SKM-1 treated with dmso at 0.1 percent for 144 hours (cell line): Measurements from ENCODE around the gene SLC66A2.

ENCODE experiments used
- DNase-seq: peaks from one replicate; lab custom pipeline; 2025; ENCODE audit not compliant: unreplicated experiment; lab: John Stamatoyannopoulos, UW

SLC66A2 gene

DNA sequence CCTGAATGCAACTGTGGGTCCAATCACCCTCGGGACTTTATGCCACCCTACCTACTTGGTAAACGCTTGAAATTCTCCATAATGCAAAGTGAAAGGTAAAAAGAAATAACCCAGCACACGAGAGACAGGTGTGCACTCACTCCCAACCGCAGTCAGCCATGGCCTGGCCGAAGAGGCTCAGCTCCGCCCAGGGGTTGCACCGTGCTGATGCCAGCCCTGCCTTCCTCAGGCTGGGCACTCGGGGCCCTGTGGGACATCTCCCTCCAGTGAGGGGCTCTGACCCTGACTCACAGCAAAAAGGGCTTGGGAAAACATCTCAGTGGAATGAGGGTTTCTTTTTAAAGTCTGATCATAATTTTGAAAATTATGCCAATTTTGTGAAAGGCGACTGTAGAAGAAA lies 13.3 kb downstream of the SLC66A2 start:
- no peak for DNase-seq

DNA sequence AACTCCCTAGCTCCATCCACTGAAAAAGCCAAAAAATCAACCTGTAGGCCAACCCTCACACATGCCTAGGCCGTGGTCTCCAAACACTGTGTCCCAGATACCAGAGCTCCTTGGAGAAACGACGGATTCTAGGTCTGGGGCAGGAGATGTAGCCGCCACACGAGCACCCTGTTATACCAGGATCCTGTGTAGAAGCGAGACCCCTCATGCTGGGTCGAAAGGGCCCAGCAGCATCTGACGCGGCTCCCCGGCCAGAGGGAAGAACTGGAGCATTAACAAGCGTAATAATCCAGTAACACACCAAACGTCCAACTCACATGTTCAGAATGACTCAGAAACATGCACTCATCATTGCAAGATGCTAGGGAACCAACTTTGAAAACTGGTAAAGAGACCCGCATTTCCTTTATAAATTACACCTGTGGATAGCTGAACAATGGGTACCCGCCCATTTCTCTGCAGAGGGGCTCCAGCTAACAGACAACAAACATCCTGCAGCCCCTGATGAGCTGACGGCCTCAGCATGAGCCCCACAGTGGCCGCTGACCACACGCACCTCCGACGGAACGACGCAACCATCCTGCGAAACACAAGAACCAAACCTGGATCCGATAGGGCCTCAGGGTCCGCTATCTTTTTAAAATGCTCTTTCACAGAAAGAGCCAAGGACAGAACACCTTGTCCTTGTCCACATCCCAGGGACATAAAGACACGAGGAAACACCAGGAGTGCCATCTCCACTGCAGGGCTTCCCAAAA lies 14.2 kb downstream of the SLC66A2 start:
- no peak for DNase-seq

DNA sequence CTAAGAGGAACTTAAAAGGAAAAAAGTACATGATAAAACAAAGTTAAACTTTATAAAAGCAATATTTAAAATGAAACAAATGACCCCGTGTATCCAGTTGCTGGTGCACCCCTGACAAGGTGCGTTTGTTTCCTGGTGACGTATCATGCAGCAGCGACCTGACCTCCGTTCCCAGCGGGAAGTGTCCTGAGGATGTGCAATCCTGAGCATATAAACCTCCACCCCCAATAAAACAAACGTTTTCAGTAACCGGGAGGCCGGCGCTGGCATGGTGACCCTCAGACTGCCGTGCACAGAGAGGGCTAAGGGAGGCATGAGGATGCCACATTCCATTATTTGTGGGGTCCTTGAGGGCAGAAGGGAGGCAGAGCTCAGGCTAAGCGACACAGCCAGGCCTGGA lies 14.8 kb downstream of the SLC66A2 start:
- no peak for DNase-seq

DNA sequence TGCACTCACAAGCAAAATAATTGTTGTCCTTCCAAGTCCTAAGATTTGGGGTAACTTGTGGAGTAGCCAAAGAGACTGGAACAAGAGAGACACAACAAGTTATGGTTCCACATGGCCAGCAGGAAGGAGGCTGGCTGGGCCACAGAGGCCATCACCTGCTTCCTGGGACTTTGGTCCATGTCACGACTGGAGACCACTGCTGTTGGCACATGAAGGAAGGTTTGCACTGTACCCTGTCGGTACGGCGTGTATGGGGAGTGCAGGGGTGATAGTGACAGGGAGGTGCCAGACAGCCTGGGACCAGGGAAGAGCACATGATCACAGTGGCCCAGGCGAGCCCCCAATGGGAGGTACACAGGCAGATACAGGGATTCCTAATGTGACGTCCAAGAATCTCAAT lies 15.5 kb downstream of the SLC66A2 start:
- DNase-seq: no peak

DNA sequence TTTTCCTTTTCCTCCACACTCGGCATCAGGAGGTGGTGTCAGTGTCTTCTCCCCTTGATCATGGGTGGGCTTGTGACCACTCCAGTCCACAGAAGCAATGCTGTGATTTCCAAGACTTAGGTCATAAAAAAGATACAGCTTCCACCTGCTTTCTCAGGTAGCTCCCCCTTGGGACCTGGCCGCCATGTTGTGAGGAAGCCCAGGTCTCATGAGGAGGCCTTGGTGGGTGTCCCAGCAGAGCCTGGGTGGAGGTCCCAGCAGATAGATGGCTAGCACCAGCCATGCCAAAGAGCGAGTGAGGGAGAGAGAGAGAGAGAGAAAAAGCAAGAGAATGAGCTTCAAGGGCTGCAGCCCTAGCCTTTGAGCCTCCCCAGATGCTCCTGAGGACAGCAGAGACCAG lies 16.0 kb downstream of the SLC66A2 start:
- DNase-seq: no peak

DNA sequence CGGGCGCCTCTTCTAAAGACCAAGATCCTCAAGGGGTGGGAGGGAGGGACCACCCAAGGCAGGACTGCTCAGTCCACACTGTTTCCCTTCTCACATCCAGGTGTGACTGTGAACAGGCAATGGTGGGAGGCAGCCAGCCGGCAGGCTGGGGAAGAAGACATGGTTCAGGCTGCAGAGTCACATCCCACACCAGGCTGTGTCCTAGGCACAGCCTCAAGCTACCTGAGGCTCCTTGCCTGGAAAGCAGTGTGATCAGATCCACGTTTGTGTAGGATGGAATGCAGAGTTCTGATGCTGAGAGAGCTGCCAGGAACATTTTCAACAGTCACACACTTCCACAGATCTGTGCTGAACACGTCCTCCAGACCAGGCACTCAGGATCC lies 16.4 kb downstream of the SLC66A2 start:
- DNase-seq: no peak

DNA sequence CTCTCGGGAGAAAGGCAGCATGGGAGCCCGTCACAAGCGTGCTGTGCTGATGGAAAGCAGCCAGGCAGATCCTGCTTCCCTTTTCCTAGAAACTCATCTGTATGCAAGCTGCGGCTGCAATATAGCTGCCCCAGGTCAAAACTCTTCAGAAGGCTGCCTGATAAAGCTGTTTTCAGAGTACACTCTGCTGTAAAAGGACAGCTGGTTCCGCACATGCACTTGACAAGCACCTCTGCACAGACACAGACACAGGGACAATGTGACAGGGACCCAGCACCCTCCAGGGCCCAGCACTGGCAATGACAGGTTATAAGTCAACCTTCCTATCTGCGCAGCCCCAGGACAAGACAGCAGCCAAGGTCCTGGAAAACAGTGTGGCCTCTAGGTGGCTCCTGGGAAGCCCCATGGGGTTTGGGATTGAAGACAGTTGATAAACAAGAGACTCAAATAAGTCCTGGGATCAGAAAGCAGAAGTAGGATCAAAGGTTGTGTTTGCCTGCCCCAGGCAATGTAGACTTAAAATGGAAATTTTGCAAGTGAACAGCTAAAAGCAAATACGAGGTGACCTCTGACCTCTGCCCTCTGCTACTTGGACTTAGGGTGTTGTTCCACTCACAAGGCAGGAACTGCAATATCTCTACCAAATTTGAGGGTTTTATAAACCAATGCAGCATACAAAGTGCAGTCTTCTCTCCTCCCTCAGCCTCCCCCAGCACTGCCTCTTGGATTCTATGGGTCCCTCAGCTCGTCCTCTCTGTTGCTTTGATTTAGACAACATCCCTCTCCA lies 16.9 kb downstream of the SLC66A2 start:
- no peak for DNase-seq

DNA sequence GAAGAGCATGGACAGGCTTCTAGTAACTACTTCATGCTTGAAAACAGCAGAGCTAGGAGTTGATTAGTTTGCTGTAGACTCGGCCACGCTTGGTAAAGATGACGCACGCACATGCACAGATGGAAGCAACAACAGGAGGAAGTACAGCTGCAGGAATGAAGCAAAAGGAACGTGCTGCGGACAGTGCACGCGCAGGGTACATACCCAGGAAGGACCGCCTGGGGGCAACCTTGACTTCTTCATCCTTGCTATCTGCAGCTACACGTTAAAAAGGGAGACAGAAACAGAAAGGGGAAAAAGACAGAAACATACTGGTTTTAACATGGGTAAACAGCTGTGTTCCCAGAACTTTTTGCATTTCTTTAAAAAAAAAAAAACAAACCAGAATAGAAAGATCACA lies 17.7 kb downstream of the SLC66A2 start:
- DNase-seq: no peak

DNA sequence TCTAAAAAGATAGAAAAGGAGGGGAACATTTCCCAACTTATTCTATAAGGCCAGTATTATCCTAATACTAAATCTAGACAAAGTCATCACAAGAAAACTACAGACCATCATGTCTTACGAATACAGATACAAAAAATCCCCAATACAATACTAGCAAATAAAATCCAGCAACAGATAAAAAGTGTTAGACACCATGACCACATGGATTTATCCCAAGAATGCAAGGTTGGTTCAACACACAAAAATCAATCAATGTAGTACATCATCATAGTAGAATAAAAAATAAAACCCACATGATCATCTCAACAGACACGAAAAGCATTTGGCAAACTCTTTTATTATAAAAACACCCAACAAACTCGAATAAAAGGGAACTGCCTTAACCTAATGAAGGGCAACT lies 18.5 kb downstream of the SLC66A2 start:
- no peak for DNase-seq

DNA sequence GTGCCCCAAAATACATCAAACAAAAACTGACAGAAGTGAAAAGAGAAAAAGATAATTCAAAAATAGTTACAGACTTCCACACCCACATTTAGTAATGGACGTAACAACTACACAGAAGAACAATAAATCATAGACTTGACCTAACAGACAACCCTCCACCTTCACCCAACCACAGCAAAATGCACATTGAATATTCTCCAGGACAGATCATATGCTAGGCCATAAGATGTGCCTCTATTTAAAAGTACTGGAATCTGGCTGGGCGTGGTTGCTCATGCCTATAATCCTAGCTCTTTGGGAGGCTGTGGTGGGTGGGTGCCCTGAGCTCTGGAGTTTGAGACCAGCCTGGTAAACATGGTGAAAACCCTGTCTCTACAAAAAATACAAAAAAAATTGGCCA lies 20.0 kb downstream of the SLC66A2 start:
- DNase-seq: no peak

DNA sequence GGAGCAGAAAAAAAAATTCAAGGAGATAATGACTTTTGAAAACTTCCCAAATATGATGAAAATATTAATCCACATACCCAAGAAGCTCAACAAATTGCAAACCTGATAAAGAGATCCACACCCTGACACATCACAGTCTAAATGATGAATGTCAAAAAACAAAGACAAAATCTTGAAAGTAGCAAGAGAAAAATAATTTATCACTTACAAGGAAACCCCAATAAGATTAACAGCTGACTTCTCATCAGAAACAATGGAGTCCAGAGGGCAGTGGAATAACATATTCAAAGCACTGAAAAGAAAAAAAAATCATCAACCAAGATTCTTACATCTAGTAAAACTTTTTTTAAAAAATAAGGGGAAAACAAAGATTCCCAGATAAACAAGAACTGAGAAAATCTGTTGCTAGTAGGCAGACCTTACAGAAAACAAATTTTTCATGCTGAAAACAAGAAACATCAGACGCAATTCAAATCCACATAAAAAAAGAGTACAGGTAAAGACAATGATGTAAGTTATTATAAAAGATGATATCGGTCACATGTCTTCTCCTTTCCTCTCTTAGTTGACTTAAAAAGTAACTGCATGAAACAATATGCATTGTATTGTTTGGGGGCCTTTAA lies 21.3 kb downstream of the SLC66A2 start:
- DNase-seq: no peak

DNA sequence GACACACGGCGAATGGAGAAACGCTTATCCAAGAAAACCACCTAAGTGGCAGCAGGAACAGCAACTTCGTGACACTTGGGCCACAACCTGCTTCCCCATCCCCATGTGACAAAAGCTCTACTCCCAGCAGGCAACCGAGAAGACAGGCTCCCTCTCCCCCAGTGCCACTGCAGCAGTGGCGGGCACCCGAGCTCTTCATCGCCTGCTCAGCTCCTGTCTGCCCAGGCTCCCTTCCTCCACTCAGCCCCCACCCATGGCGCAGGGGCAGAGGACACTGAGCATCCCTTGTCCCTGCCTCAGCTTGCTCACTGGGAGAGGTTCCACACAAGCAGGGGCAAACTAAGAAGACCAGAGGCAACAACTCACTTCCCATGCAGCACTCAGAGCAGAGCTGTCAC lies 22.9 kb downstream of the SLC66A2 start:
- no peak for DNase-seq

DNA sequence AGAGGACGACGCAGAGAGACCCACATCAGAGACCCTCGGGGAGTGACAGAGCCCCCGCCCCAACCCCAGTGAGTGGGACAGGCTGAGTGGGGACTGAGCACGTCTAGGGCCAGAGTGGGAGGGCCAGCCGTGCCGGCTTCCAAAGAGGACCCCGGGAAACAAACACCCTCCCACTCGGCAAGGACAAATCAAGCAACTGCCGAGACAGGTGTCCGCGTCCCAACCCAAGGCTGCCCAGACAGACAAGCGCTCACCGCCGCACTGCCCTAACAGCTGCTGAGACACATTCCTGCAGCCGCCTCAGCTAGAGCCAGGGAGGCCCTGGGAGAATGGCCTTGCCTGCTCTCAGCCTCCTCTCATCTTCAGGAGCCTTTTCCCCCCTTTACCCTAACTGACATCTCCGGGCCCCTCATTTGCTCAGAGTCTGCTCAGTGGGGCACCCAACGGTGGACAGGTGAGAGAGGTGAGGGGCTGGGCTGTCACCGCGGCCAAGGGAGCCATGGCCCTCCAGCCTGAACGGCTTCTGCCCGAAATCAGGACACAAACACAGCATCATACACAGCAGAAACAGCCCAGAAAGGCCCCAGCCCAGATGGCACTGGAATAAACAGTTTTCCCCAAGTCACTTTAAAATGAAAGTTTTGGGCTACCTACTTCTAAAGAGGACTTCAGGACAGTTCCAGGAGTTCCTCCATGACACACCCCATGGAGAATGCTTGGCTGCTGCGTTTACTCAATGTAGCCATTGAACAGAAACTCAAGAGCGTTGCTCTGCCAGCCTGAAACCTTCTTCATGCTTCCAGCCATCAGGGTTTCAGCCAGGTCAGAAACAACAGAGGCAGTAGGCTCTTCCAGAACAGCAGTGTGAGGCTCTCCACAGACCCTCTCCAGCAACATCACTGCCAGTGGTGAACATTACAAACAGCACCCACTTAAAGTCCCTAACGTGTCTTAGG lies 23.6 kb downstream of the SLC66A2 start:
- DNase-seq: no peak

DNA sequence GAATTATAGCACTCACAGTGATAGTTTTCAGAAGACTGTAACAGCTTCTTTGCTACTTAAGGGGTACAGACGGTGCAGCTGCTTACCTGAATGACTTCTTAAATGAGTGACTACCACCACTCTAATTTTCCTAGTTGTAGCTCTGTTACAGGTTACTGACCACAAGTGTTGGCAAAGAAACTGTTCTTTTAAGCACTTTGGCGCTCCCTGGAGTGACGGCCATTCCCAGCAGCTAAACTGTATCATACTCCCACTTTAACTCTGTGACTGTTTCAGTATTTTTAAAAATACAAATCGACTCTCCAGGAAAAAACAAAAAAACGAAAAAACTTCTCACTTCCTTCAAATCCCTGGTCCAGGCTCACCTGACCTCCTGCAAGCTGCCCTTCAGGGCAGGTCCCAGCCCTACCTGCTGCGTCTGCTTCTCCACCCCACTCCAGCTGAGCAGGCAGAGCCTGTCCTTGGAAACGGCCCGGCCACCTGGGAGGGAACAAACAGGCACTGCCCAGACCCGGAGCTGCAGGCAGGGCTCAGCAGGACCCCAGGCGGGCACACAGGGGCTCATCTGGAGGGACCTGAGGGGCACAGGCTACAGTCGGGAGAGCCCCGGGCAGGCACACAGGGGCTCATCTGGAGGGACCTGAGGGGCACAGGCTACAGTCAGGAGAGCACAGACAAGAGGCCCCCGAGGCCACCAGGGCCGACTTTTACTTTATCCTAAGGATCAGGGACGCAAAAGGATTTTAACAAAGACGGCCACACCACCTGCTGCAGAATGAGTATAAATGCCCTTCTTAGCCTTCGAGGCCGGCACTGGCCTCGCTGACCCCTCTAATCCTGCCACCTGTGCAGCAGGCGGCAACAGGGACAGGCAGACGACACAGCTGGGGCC lies 24.5 kb downstream of the SLC66A2 start:
- DNase-seq: no peak

DNA sequence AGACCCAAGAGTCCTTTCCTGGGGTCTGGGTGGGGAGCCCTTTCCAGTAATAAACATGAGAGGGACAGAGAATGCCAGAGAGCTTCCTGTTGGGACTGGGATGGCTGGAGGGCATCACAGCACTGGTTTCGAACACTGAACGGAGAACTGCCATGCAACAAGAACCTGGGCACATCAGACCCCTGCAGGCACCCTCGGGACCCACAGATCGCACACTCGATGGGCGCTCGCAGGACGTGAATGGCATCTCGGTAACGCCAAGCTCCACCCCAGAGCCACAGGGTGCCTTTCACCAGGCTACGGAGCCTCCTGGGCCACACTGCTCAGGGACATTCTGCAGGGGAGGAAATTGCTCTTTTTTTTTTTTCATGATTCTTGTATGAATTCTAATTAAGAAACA lies 25.1 kb downstream of the SLC66A2 start:
- no peak for DNase-seq

DNA sequence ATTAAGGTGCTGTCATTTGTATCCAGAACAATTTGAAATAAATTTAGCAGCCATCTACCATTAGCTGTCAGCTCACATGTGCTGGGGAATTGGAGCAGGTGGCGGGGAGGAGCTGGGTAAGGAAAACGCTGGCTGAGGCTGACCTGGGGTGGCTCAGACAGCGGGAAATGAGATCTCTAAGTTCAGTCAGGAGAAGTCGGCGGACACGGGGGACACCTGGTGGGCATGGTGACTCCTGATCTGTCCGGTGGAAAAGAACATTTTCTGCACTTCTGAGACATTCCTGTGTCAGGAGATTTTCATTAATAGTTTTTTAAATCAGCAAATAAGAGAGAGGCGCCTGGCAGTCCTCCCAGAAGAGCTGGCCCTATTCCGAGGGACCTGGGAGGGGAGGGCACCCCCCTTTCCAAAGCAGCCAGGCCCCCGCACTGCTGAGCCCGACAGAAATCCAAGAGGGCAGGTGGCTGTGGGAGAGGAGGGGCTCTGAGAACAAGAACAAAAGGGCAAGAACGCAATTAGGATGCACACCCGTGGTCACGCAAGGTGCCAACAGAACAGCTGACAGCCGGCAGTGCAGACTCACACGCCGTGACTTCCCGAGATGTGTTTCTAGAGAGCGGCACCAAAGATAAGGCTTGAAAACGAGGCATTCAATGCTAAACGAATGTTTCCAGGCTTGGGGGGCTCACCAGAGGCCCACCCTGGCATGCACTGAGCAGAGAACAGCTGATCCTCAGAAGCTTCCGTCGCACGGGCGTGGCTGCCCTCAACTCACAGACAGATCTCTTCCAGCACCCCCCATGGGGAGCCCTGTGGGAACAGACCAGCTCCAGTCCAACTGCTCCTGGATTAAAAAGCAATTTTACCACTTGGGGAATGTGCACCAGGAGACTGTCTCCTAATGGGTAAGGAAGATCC lies 26.4 kb downstream of the SLC66A2 start:
- no peak for DNase-seq

DNA sequence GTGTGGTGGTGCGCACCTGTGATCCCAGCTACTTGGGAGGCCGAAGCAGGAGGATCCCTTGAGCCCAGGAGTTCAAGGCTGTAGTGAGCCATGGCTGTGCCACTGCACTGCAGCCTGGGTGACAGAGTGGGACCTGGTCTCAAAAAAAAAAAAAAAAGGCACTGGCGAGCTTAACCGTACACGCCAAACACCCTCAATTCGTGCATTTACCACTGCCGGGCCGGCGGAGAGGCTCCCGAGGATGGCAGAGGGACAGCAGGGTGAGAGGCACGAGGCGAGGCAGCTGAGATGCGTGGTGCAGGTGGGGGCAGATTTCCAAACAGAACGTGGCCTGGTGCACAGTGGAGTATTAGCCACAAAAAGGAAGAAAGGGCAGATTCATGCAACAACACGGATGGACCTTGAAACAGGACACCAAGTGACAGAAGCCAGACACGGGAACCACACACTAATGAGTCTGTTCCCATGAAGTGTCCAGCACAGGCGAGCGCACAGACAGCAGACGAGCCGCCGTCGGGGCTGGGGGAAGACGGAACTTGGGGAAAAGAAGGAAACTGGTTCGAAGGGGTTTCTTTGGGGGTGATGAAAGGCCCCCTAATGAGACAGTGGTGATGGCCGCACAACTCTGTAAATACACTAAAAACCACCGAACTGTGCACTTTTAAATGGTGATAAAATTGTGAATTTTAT lies 27.4 kb downstream of the SLC66A2 start:
- DNase-seq: no peak

DNA sequence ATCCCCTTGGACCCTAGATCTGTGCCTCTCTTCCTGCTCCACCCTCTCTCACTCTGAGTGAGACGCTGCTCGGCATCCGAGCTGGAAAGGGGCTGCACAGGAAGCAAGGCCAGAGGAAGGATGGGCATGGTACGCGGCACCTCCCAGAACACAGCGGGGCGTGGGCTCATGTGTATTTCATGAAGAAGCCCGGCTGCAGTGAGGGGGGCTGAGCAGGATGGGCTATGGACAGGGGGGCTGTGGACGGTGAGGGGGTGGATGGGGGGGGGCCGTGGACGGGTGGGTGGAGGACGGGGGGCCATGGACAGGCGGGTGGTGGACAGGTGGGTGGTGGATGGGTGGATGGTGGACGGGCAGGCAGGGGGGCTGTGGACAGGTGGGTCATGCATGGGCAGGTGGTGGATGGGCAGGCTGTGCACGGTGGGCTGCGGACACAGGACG lies 28.5 kb downstream of the SLC66A2 start:
- no peak for DNase-seq
